Activated CD4-positive, alpha-beta T cell treated with anti-CD3 and anti-CD28 coated beads for 1 hour (primary cell): ENCODE results near the gene FAM170B.

Experiments used
- DNase-seq: peaks from one replicate; pipeline ENCODE4 v3.0.0-alpha.2; 2020

FAM170B gene

DNA sequence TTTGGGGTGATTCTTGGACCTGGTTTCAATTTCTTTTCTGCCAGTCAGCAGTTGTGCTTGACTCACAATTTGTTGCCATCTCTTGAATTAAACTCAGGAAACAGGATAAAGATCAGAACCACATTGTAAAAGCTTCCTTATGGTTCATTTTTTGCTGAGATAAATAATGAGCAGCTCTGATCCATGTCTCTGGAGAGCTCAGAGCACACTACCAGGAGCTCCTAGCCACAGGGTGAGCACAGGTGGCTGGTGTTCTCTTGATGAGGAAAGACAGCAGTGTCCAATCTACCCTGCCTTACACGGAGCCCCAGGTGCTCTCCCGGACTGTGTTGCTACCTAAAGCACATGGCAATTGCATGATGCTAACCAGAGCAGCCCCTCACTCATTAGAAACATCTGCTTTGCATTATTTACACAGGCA, 17.2 kb upstream of the FAM170B start:
- no peak for DNase-seq

DNA sequence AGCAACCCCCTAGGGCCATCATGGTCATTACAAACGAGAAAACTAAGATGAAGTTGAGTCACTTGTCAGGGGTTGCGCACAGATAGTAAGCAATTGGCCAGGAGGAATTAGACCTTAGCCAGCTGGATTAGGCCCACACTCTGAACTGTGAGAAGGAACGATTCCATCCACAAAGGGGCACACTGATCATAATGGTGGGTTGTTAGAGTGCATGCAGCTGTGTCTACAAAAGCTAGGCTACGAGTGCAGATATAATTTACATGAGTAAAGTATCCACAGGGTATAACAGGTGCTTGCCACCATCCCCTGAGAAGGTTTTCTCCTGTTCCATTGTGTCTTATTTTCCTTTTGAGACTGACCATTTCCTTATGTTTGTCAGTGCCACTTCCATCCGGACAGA, 16.6 kb upstream of the FAM170B start:
- no peak for DNase-seq

DNA sequence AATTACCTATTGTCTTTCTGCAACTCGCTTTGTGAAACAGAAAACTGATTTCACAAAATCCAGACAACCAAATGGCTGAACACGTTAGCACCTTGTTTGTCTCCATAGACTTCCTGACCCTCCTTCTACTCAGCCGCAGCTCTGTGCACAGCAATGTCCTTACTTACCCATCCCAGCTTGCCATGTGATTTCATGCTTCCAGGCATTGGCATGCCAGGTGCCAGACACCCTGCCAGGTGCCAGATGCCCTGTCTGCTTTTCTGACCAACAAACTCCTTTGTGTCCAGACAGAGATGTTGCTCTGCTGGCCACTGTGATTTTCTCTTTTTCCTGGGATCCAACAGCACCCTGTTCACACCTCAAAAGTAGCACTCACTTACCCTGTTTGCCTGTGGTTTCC, 16.1 kb upstream of the FAM170B start:
- no peak for DNase-seq

- no peak for DNase-seq
These were observed 10.4 kb upstream of the FAM170B start for GRCh38 chr10:49144058-49144720.

GRCh38 chr10:49143249-49143648, 9.4 kb upstream of the FAM170B start:
- DNase-seq: no peak

DNA sequence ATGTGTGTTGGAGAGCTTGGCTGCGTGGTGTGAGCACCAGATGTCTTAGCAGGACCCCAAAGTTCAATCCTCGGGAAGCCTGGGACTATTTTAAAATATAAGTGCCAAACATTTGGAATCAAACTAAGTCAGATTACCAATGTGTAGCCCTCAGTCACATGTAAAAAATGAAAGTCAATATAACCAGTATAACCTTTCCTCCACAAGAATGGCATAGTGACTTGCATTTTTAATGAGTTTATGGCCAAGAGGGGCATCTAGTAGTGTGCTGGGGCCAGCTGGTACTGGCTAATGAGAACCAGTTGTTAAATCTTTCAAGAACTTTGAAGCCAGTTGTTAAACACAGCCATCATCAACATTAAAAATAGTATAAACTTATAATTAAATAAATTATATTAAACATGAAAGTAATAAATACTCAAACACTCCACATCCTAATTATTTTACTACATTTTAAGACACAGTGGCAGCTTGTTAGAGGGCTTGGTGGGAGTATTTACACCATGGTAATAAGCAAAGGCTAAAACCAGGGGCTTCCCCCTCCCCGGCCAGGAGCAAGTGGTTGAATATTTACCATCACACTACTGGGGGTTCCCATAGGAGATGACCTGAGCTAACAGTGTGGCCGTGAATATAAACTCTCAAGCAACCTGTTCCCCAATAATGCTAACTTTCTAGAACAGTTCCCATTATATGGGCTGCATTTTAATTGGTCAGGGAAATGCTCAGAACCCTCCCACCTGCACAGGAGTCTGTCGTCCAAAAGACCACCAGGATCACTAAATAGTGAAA, 7.9 kb upstream of the FAM170B start:
- no peak for DNase-seq

DNA sequence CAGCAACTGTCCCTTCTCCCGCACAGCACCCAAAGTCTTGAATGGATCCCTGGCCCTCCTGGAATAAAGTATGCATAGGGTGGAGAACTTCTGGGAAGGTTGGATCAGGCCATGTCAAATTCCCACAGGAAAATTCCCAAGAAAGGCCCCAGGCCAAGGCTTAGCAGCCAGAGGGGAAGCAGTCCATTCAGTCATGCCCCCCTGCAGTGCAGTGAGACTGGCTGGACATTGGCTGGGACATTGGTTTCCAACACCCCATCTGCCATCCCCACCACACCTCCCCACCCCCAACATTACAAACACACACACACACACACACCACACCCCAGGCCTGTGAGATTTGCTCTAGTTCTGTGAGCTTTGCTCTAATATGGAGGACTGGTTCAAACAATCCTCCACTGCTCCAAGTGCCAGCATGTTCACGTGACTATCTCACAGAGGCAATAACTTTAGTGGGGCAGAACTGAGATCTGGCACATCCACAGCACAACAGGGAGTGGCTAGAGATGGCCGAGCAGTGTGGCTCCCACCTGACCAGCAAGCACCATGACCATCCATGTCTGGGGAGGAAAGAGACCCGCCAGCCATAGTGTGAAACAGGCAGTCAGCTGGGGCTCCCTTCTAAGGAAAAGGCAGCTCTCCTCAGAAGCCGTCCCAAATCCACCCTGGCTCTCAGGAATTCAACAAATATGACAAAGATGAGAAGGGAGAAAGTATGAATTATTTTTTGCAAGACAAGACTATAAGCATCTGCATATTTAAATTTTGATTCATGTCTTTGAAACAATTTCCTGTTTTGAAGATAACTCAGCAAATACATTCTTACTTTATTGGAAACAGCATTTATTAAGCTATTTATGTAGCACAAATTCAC, 6.7 kb upstream of the FAM170B start:
- DNase-seq: no peak

DNA sequence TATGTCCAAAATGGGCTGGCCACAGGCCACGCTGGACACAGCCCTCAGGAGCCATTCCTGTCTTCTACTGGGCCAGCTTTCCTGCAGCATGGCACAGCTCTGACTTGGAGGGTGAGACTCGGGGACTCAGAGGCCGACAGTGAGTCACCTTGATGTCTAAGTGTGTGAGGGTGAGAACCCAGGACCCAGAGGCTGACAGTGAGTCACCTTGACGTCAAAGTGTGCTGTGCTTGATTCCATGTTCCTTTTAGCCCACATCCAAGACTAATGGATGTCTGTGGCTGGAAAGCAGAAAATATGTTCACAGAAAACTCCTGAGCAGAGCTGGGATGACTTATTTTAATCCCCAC, 6.0 kb upstream of the FAM170B start:
- DNase-seq: no peak

GRCh38 chr10:49139028-49139845, 5.4 kb upstream of the FAM170B start:
- no peak for DNase-seq

DNA sequence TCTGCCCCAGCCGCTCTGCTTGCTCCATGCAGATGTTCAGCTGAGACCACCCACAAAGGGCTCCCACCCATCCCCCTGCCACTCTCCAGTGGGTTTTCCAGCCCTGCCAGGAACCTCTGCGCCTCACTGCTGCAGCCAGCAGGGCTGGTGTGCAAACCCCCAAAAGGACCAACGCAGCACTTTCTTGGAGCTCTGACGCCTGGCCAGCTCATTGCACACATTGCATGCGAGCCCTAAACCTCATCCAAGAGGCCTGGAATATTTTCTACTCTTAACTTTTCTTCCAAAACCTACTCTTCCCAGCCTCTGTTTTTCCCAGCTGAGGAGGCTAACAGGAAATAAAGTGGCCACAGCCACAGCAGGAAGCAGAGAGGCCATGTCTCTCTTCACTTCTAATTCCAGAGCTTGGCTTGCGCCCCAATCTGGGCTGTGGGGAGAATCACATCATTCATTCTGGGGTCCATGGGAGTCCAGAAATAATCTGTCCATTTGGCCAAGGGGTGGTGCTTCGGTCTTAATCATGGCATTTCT, 4.6 kb upstream of the FAM170B start:
- DNase-seq: no peak

GRCh38 chr10:49136525-49136924, 2.7 kb upstream of the FAM170B start:
- DNase-seq: no peak

GRCh38 chr10:49135575-49136313, 1.9 kb upstream of the FAM170B start:
- no peak for DNase-seq

GRCh38 chr10:49134327-49134726, 506 bp upstream of the FAM170B start:
- no peak for DNase-seq

DNA sequence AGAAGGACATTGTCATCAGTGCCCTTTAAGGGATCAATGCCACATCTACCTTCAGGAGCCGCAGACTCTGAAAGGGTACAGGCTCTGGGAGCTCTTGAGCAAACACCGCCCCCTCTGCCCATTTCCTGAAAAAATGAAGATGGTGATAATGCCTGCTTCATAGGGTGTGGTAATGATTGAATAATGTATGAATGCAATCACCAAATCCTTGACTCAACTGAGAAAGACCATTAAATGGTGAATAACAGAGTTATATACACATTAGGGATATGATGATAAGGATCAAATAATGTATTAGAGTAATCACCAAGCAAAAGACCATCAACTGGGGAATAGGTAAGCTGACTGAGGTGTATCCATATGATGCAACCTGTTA, 1.5 kb downstream of the FAM170B start:
- DNase-seq: no peak

- DNase-seq: no peak
These were observed 2.1 kb downstream of the FAM170B start for GRCh38 chr10:49131507-49132361.

- DNase-seq: no peak
These were observed 4.4 kb downstream of the FAM170B start for GRCh38 chr10:49129376-49129775.

- no peak for DNase-seq
These were observed 5.0 kb downstream of the FAM170B start for GRCh38 chr10:49128854-49129253.

DNA sequence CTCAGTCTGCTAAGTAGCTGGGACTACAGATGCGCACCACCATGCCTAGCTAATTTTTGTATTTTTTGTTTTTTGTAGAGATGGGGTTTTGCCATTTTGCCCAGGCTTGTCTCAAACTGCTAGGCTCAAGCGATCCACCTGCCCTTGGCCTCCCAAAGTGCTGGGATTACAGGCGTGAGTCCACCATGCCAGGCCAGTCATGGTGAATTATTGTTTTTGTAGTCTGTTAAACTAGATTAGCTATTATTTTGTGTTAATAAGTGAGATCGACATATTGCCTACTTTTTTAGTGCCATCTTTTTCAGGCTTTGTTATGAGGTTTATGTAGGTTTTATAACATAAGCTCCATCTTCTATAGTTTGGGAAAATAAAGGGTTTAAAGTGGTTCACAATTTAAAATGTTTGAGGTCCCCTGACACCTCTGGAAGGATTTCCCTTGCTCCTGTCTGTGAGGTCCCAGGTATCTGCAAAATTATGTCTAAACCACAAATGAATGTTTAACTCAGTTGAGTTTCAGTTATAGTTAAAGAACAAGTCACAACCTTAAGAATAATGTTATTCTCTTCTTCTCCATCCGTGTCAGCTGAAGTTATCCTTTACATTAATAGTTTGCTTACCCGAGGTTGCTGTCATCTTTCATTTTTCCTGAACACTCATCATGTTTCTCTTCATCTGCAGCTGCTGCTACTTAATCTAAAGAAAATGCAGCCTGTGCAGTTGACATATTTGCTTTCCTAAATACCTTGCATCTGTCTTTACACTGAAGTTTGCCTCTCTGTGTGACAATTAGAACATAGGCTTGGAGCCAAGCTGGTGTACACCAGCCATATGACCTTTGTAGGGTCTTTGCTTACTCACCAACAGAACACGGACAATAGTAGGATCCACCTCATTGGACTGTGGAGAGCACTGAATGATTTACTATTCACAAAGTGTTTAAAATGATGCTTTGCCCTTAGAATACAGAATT, 9.6 kb downstream of the FAM170B start:
- no peak for DNase-seq

DNA sequence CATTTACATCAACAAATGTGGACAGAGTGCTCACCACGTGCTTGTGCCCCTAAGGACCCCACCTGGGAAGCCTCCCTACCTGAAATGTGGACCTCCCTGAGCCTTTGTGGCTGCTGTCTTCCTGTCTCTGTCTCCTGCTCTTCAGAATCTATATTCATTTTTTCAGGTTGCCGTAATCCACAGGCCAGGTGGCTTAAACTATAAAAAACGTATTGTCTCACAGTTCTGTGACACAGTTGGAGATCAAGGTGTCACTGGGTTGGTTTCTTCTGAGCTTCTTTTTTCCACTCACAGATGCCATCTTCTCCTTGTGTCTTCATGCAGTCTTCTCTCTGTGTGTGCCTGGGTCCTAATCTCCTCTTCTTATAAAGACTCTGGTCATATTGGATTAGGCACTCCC, 12.9 kb downstream of the FAM170B start:
- DNase-seq: no peak

- no peak for DNase-seq
These were observed 14.1 kb downstream of the FAM170B start for GRCh38 chr10:49119746-49120145.
